Liver (tissue), 9 donors: ENCODE measurements around the gene RAB3C. TPM values are rescaled to one million over a fixed set of nuclear protein-coding genes. Genes with fewer than 3 reads are reported as not detected.

ENCODE experiments used
- DNase-seq: peaks from one replicate; pipeline ENCODE4 v3.0.0-alpha.2; 2017; ENCODE audit warnings: low spot score
- H3K27ac ChIP-seq, 2 donors: one replicate each; pipeline ENCODE4 v1.7.0; 2013; ENCODE audit warnings: inconsistent platforms in 2 of 2, low read length in 2 of 2, control low read depth in 1 of 2, low read depth in 1 of 2, mild to moderate bottlenecking in 1 of 2
- H3K27me3 ChIP-seq, 4 donors: one replicate each; pipeline versions ENCODE4 v1.6.1 to v1.7.0; 2013; ENCODE audit warnings: low read length in 3 of 4, inconsistent platforms in 1 of 4, mild to moderate bottlenecking in 1 of 4, moderate library complexity in 1 of 4; ENCODE audit not compliant: control insufficient read depth in 4 of 4, insufficient read depth in 4 of 4
- H3K36me3 ChIP-seq, 4 donors: one replicate each; pipeline versions ENCODE4 v1.6.1 to v1.7.0; 2013; ENCODE audit warnings: low read length in 3 of 4, mild to moderate bottlenecking in 3 of 4, low read depth in 1 of 4, moderate library complexity in 1 of 4; ENCODE audit not compliant: control insufficient read depth in 4 of 4, insufficient read depth in 3 of 4
- H3K4me1 ChIP-seq, 4 donors: one replicate each; pipeline versions ENCODE4 v1.6.1 to v1.7.0; 2013; ENCODE audit warnings: low read length in 3 of 4, mild to moderate bottlenecking in 3 of 4, moderate library complexity in 1 of 4; ENCODE audit not compliant: control insufficient read depth in 4 of 4, insufficient read depth in 4 of 4
- H3K4me3 ChIP-seq, 3 donors: one replicate each; pipeline versions ENCODE4 v1.6.1 to v1.7.0; 2013; ENCODE audit warnings: low read length in 3 of 3, control low read depth in 1 of 3, low read depth in 1 of 3, mild to moderate bottlenecking in 1 of 3
- H3K9ac ChIP-seq, 2 donors: one replicate each; pipeline ENCODE4 v1.7.0; 2013; ENCODE audit warnings: low read length in 2 of 2, mild to moderate bottlenecking in 2 of 2, moderate library complexity in 2 of 2, control low read depth in 1 of 2, low read depth in 1 of 2
- H3K9me3 ChIP-seq, 4 donors: one replicate each; pipeline versions ENCODE4 v1.6.1 to v1.7.0; 2013; ENCODE audit warnings: low read length in 3 of 4; ENCODE audit not compliant: control insufficient read depth in 4 of 4
- EGR1 ChIP-seq, 2 donors: IDR thresholded peaks; 2 replicates each; pipeline ENCODE4 v1.6.1; 2016 to 2018; ENCODE audit warnings: antibody characterized with exemption in 2 of 2, low read depth in 2 of 2
- FOXA1 ChIP-seq: IDR thresholded peaks from 2 replicates; pipeline ENCODE4 v1.6.1; 2016; ENCODE audit warnings: antibody characterized with exemption
- FOXA2 ChIP-seq: IDR thresholded peaks from 2 replicates; pipeline ENCODE4 v1.6.1; 2016; ENCODE audit warnings: antibody characterized with exemption
- GABPA ChIP-seq, 2 donors: IDR thresholded peaks in 1 of 2; conservative IDR thresholded peaks in 1 of 2; 2 replicates each; pipeline ENCODE4 v1.6.1; 2016; ENCODE audit warnings: antibody characterized with exemption in 2 of 2, mild to moderate bottlenecking in 1 of 2, moderate library complexity in 1 of 2
- HNF4A ChIP-seq, 2 donors: conservative IDR thresholded peaks; 2 replicates each; pipeline ENCODE4 v1.6.1; 2016; ENCODE audit warnings: antibody characterized with exemption in 2 of 2, mild to moderate bottlenecking in 2 of 2
- HNF4G ChIP-seq: IDR thresholded peaks from 2 replicates; pipeline ENCODE4 v1.6.1; 2016; ENCODE audit warnings: antibody characterized with exemption
- JUND ChIP-seq, 2 donors: IDR thresholded peaks; 2 replicates each; pipeline ENCODE4 v1.6.1; 2016; ENCODE audit warnings: antibody characterized with exemption in 2 of 2
- NR2F2 ChIP-seq: IDR thresholded peaks from 2 replicates; pipeline ENCODE4 v1.6.1; 2016; ENCODE audit warnings: antibody characterized with exemption
- RAD21 ChIP-seq, 2 donors: IDR thresholded peaks; 2 replicates each; pipeline ENCODE4 v1.6.1; 2016; ENCODE audit warnings: antibody characterized with exemption in 2 of 2, mild to moderate bottlenecking in 2 of 2
- RXRA ChIP-seq, 2 donors: IDR thresholded peaks; 2 replicates each; pipeline ENCODE4 v1.6.1; 2017 to 2018; ENCODE audit warnings: antibody characterized with exemption in 2 of 2, mild to moderate bottlenecking in 1 of 2
- SP1 ChIP-seq: IDR thresholded peaks from 2 replicates; pipeline ENCODE4 v1.6.1; 2018; ENCODE audit warnings: antibody characterized with exemption, mild to moderate bottlenecking
- TAF1 ChIP-seq: conservative IDR thresholded peaks from 2 replicates; pipeline ENCODE4 v1.6.1; 2016; ENCODE audit warnings: antibody characterized with exemption, mild to moderate bottlenecking
- YY1 ChIP-seq: IDR thresholded peaks from 2 replicates; pipeline ENCODE4 v1.6.1; 2016; ENCODE audit warnings: antibody characterized with exemption, mild to moderate bottlenecking
- WGBS: extraction: QIAGEN DNeasy Blood & Tissue Kit; methylation state at CpG from one replicate; pipeline ENCODE4 v1.1.7; 2013; 5-methylcytosine and 5-hydroxymethylcytosine counted together
- polyA plus RNA-seq, 2 donors: library from polyadenylated mRNA; stranded (reverse) in 1 of 2; unstranded in 1 of 2; fragments of 200-250 nt in 1 of 2; fragments of >200 nt in 1 of 2; fragmentation: Nextera tagmentation in 1 of 2; extraction: Ambion mirVana in 1 of 2; gene quantifications; one replicate each; pipeline versions ENCODE4 v1.2.1 to v1.2.3, GENCODE V29; 2013 to 2015
- total RNA-seq, 2 donors: library from RNA; depleted of rRNA; stranded (reverse); fragments of >200 nt; gene quantifications; one replicate each; pipeline ENCODE4 v1.2.3, GENCODE V29; 2014
- TF ChIP-seq, protein P1 (sequence below): IDR thresholded peaks from 2 replicates; pipeline ENCODE4 v1.6.1; 2016; ENCODE audit warnings: antibody characterized with exemption
- TF ChIP-seq, protein P2 (sequence below): IDR thresholded peaks from 2 replicates; pipeline ENCODE4 v1.6.1; 2016; ENCODE audit warnings: antibody characterized with exemption
- TF ChIP-seq, protein P3 (sequence below): IDR thresholded peaks from 2 replicates; pipeline ENCODE4 v1.6.1; 2016; ENCODE audit warnings: antibody characterized with exemption, mild to moderate bottlenecking
- TF ChIP-seq, protein P4 (sequence below): IDR thresholded peaks from 2 replicates; pipeline ENCODE4 v1.6.1; 2016; ENCODE audit warnings: antibody characterized with exemption
- TF ChIP-seq, protein P5 (sequence below): fragments of 150-350 bp; IDR thresholded peaks from 2 replicates; pipeline ENCODE4 v1.5.1; 2017; ENCODE audit warnings: improper control_type of control experiment, low read depth, low read length; ENCODE audit not compliant: missing input control
- donor health status: healthy.
- donor health status: healthy.
- donor health status: healthy.
- donor health status: healthy.
- donor health status: healthy.

Gene RAB3C
- total and polyA plus RNA-seq, 4 donors: 0.72 to 4.6 (median 1.3) TPM

DNA sequence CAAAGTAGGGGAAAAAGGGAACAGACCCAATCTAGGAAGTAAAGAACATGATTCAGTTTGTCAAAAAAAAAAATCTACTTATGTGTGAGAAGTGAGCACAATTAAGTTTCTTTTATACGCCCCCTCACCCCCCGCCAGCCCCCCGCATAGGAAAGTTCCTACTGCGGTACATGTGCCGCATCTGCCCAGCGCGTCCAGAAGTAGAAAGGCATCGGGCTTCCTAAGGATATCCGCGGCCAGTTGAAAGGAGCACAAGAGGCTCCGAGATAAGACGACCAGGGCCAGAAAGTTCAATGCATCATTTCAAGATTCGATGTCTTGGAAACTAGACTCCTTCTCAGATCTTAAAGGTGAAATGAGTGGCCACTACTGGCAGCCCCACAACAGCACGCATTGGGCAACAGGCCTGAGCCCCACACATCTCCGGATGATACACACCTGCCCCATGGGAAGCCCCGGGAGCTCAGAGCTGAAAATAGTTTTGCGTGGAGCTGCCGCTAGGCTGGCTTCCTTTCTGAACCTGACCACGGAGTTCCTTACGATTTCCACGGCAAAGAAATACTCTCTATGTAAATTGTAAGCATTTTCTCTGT is 203.9 kb downstream of the RAB3C start:
- DNase-seq: no peak
- Histone ChIP-seq H3K9me3 (peaks cover 0 to 6% (median 2%) of the 10 kb centered on the region in 4 donors), H3K27ac (no peak overlapping the region), H3K27me3 (no peaks in the 10 kb centered on the region), H3K4me1 (no peaks in the 10 kb centered on the region), H3K36me3 (no peaks in the 10 kb centered on the region), H3K9ac (no peak overlapping the region), H3K4me3 (no peak overlapping the region)
- TF ChIP-seq, protein P1, sequence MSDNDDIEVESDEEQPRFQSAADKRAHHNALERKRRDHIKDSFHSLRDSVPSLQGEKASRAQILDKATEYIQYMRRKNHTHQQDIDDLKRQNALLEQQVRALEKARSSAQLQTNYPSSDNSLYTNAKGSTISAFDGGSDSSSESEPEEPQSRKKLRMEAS: no peak
- no peak for TF ChIP-seq SP1
- TF ChIP-seq JUND (IDR thresholded peaks at IDR 0.05): no peak
- TF ChIP-seq, protein P2, sequence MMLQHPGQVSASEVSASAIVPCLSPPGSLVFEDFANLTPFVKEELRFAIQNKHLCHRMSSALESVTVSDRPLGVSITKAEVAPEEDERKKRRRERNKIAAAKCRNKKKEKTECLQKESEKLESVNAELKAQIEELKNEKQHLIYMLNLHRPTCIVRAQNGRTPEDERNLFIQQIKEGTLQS: no peak
- TF ChIP-seq RXRA (IDR thresholded peaks at IDR 0.05): no peak
- no peak for TF ChIP-seq GABPA (IDR thresholded peaks at IDR 0.05 in 1 of 2, conservative IDR thresholded peaks at IDR 0.05 in 1 of 2)
- TF ChIP-seq, protein P3, sequence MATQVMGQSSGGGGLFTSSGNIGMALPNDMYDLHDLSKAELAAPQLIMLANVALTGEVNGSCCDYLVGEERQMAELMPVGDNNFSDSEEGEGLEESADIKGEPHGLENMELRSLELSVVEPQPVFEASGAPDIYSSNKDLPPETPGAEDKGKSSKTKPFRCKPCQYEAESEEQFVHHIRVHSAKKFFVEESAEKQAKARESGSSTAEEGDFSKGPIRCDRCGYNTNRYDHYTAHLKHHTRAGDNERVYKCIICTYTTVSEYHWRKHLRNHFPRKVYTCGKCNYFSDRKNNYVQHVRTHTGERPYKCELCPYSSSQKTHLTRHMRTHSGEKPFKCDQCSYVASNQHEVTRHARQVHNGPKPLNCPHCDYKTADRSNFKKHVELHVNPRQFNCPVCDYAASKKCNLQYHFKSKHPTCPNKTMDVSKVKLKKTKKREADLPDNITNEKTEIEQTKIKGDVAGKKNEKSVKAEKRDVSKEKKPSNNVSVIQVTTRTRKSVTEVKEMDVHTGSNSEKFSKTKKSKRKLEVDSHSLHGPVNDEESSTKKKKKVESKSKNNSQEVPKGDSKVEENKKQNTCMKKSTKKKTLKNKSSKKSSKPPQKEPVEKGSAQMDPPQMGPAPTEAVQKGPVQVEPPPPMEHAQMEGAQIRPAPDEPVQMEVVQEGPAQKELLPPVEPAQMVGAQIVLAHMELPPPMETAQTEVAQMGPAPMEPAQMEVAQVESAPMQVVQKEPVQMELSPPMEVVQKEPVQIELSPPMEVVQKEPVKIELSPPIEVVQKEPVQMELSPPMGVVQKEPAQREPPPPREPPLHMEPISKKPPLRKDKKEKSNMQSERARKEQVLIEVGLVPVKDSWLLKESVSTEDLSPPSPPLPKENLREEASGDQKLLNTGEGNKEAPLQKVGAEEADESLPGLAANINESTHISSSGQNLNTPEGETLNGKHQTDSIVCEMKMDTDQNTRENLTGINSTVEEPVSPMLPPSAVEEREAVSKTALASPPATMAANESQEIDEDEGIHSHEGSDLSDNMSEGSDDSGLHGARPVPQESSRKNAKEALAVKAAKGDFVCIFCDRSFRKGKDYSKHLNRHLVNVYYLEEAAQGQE: no peak
- TF ChIP-seq, protein P4, sequence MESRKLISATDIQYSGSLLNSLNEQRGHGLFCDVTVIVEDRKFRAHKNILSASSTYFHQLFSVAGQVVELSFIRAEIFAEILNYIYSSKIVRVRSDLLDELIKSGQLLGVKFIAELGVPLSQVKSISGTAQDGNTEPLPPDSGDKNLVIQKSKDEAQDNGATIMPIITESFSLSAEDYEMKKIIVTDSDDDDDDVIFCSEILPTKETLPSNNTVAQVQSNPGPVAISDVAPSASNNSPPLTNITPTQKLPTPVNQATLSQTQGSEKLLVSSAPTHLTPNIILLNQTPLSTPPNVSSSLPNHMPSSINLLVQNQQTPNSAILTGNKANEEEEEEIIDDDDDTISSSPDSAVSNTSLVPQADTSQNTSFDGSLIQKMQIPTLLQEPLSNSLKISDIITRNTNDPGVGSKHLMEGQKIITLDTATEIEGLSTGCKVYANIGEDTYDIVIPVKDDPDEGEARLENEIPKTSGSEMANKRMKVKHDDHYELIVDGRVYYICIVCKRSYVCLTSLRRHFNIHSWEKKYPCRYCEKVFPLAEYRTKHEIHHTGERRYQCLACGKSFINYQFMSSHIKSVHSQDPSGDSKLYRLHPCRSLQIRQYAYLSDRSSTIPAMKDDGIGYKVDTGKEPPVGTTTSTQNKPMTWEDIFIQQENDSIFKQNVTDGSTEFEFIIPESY: no peak
- no peak for TF ChIP-seq EGR1 (IDR thresholded peaks at IDR 0.05; ENCODE audit: low read depth in 2 of 2)
- TF ChIP-seq, protein P5, sequence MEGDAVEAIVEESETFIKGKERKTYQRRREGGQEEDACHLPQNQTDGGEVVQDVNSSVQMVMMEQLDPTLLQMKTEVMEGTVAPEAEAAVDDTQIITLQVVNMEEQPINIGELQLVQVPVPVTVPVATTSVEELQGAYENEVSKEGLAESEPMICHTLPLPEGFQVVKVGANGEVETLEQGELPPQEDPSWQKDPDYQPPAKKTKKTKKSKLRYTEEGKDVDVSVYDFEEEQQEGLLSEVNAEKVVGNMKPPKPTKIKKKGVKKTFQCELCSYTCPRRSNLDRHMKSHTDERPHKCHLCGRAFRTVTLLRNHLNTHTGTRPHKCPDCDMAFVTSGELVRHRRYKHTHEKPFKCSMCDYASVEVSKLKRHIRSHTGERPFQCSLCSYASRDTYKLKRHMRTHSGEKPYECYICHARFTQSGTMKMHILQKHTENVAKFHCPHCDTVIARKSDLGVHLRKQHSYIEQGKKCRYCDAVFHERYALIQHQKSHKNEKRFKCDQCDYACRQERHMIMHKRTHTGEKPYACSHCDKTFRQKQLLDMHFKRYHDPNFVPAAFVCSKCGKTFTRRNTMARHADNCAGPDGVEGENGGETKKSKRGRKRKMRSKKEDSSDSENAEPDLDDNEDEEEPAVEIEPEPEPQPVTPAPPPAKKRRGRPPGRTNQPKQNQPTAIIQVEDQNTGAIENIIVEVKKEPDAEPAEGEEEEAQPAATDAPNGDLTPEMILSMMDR: no peak
- TF ChIP-seq FOXA2: no peak
- TF ChIP-seq NR2F2: no peak
- TF ChIP-seq FOXA1: no peak
- TF ChIP-seq HNF4A (conservative IDR thresholded peaks at IDR 0.05): no peak
- TF ChIP-seq YY1: no peak
- TF ChIP-seq HNF4G: no peak
- TF ChIP-seq RAD21 (IDR thresholded peaks at IDR 0.05): no peak
- no peak for TF ChIP-seq TAF1
- WGBS: 85% methylated on average over 21 of the region's 21 CpGs
